H9 (cell line): ENCODE results near the gene PPIL6. TPM values are rescaled to one million over a fixed set of nuclear protein-coding genes. Genes with fewer than 3 reads are reported as not detected.

Source experiments
- DNase-seq: peaks from one replicate; pipeline ENCODE4 v3.0.0-alpha.2; 2017
- H2AFZ ChIP-seq: one replicate; pipeline ENCODE4 v1.6.1; 2013; ENCODE audit warnings: mild to moderate bottlenecking, low read length, control low read depth, moderate library complexity
- H2AK5ac ChIP-seq: 2 replicates; pipeline ENCODE4 v1.6.1; 2013; ENCODE audit warnings: low read length, control low read depth, mixed read lengths; ENCODE audit not compliant: insufficient read length
- H2BK120ac ChIP-seq: one replicate; pipeline ENCODE4 v1.6.1; 2013; ENCODE audit warnings: low read depth, mild to moderate bottlenecking, low read length, control low read depth, inconsistent platforms; ENCODE audit not compliant: poor library complexity, severe bottlenecking
- H2BK12ac ChIP-seq: 2 replicates; pipeline ENCODE4 v1.6.1; 2013; ENCODE audit warnings: low read length, control low read depth, mixed read lengths, low read depth; ENCODE audit not compliant: insufficient read length
- H2BK15ac ChIP-seq: 2 replicates; pipeline ENCODE4 v1.6.1; 2013; ENCODE audit warnings: low read depth, low read length, control low read depth
- H2BK20ac ChIP-seq: one replicate; pipeline ENCODE4 v1.6.1; 2013; ENCODE audit warnings: low read depth, mild to moderate bottlenecking, low read length, control low read depth, inconsistent platforms; ENCODE audit not compliant: poor library complexity, severe bottlenecking
- H2BK5ac ChIP-seq: 2 replicates; pipeline ENCODE4 v1.6.1; 2013; ENCODE audit warnings: low read length, control low read depth, mixed read lengths; ENCODE audit not compliant: insufficient read length
- H3K14ac ChIP-seq: 2 replicates; pipeline ENCODE4 v1.6.1; 2013; ENCODE audit warnings: low read length, control low read depth; ENCODE audit not compliant: insufficient read depth
- H3K18ac ChIP-seq: 2 replicates; pipeline ENCODE4 v1.6.1; 2013; ENCODE audit warnings: low read depth, mild to moderate bottlenecking, mixed read lengths, low read length, control low read depth; ENCODE audit not compliant: insufficient read length
- H3K23ac ChIP-seq: 2 replicates; pipeline ENCODE4 v1.6.1; 2013; ENCODE audit warnings: low read length, control low read depth, mixed read lengths, low read depth; ENCODE audit not compliant: insufficient read length
- H3K23me2 ChIP-seq: 2 replicates; pipeline ENCODE4 v1.6.1; 2013; ENCODE audit warnings: low read depth, mild to moderate bottlenecking, mixed read lengths, low read length, control low read depth; ENCODE audit not compliant: insufficient read length, poor library complexity, severe bottlenecking
- H3K27ac ChIP-seq: 2 replicates; pipeline ENCODE4 v1.5.1; 2013; ENCODE audit warnings: low read length, control low read depth, mixed read lengths, low read depth; ENCODE audit not compliant: insufficient read length
- H3K27me3 ChIP-seq: 2 replicates; pipeline ENCODE4 v1.6.1; 2013; ENCODE audit warnings: low read length, control low read depth, inconsistent platforms; ENCODE audit not compliant: insufficient read depth
- H3K4ac ChIP-seq: 2 replicates; pipeline ENCODE4 v1.6.1; 2013; ENCODE audit warnings: low read depth, mild to moderate bottlenecking, control low read depth, inconsistent platforms, low read length, moderate library complexity
- H3K4me1 ChIP-seq: 2 replicates; pipeline ENCODE4 v1.6.1; 2013; ENCODE audit warnings: low read length, control low read depth, inconsistent platforms; ENCODE audit not compliant: insufficient read depth
- H3K4me2 ChIP-seq: 2 replicates; pipeline ENCODE4 v1.6.1; 2013; ENCODE audit warnings: low read length, control low read depth, mixed read lengths; ENCODE audit not compliant: insufficient read length, insufficient read depth
- H3K56ac ChIP-seq: 2 replicates; pipeline ENCODE4 v1.6.1; 2013; ENCODE audit warnings: low read depth, mild to moderate bottlenecking, mixed read lengths, low read length, control low read depth; ENCODE audit not compliant: insufficient read length
- H3K79me1 ChIP-seq: 2 replicates; pipeline ENCODE4 v1.6.1; 2013; ENCODE audit warnings: low read depth, mild to moderate bottlenecking, moderate library complexity, low read length, control low read depth, inconsistent platforms; ENCODE audit not compliant: insufficient read depth, poor library complexity, severe bottlenecking
- H3K79me2 ChIP-seq: 2 replicates; pipeline ENCODE4 v1.6.1; 2013; ENCODE audit warnings: low read length, control low read depth, inconsistent platforms; ENCODE audit not compliant: insufficient read depth
- H3K9ac ChIP-seq: 2 replicates; pipeline ENCODE4 v1.6.1; 2013; ENCODE audit warnings: low read length, control low read depth, mixed read lengths; ENCODE audit not compliant: insufficient read length; ENCODE audit errors: extremely low read depth
- H3K9me3 ChIP-seq: one replicate; pipeline ENCODE4 v1.6.1; 2013; ENCODE audit warnings: low read depth, low read length, inconsistent platforms; ENCODE audit not compliant: control insufficient read depth
- H3T11ph ChIP-seq: one replicate; pipeline ENCODE4 v1.6.1; 2013; ENCODE audit warnings: mild to moderate bottlenecking, low read length, control low read depth, inconsistent platforms
- H4K20me1 ChIP-seq: one replicate; pipeline ENCODE4 v1.6.1; 2013; ENCODE audit not compliant: control insufficient read depth, insufficient read length, insufficient read depth
- H4K5ac ChIP-seq: 2 replicates; pipeline ENCODE4 v1.6.1; 2013; ENCODE audit warnings: low read depth, mild to moderate bottlenecking, mixed read lengths, low read length, control low read depth; ENCODE audit not compliant: insufficient read length
- H4K8ac ChIP-seq: replicated peaks from 2 replicates; pipeline ENCODE4 v1.6.1; 2013; ENCODE audit warnings: low read length, control low read depth, mixed read lengths, low read depth; ENCODE audit not compliant: insufficient read length
- H4K91ac ChIP-seq: 2 replicates; pipeline ENCODE4 v1.6.1; 2013; ENCODE audit warnings: low read depth, mild to moderate bottlenecking, moderate library complexity, mixed read lengths, low read length, control low read depth; ENCODE audit not compliant: insufficient read length
- H3K27ac Mint-ChIP-seq, 3 experiments: 2 replicates in 2 of 3; 3 replicates in 1 of 3; pipeline ENCODE4 v1.8.0; 2020 to 2021; ENCODE audit warnings: mixed read lengths in 3 of 3, mild to moderate bottlenecking in 1 of 3, moderate library complexity in 1 of 3
- H3K27me3 Mint-ChIP-seq: 2 replicates; pipeline ENCODE4 v1.8.0; 2021; ENCODE audit warnings: low read depth, mild to moderate bottlenecking, moderate library complexity, mixed read lengths
- H3K36me3 Mint-ChIP-seq, 3 experiments: 2 replicates in 2 of 3; 3 replicates in 1 of 3; pipeline ENCODE4 v1.8.0; 2020 to 2021; ENCODE audit warnings: low read depth in 3 of 3, mixed read lengths in 3 of 3; ENCODE audit not compliant: insufficient read depth in 1 of 3
- H3K4me1 Mint-ChIP-seq, 2 experiments: 2 replicates each; pipeline ENCODE4 v1.8.0; 2020; ENCODE audit warnings: mixed read lengths in 2 of 2
- H3K4me3 Mint-ChIP-seq, 2 experiments: 2 replicates in 1 of 2; 3 replicates in 1 of 2; pipeline ENCODE4 v1.8.0; 2020 to 2021; ENCODE audit warnings: mild to moderate bottlenecking in 2 of 2, mixed read lengths in 2 of 2, moderate library complexity in 1 of 2
- H3K9me3 Mint-ChIP-seq, 2 experiments: 2 replicates in 1 of 2; 3 replicates in 1 of 2; pipeline ENCODE4 v1.8.0; 2020; ENCODE audit warnings: mild to moderate bottlenecking in 2 of 2, mixed read lengths in 2 of 2, moderate library complexity in 1 of 2
- WGBS: extraction: QIAGEN DNeasy Blood & Tissue Kit; methylation state at CpG from one replicate; pipeline ENCODE4 v1.1.7; 2013; ENCODE audit warnings: missing lambda C conversion rate, low lambda C conversion rate, mixed read lengths; ENCODE audit not compliant: insufficient read length; ENCODE audit errors: extremely low coverage; 5-methylcytosine and 5-hydroxymethylcytosine counted together
- total RNA-seq: library from RNA; stranded (reverse); gene quantifications from 2 replicates; pipeline ENCODE4 v1.2.1, GENCODE V29; 2021
- TF ChIP-seq, protein P1 (sequence below): fragments of 200-600 bp; sonication (generic); conservative IDR thresholded peaks from 3 replicates; pipeline ENCODE4 v1.8.0; 2021; ENCODE audit warnings: antibody characterized with exemption, mild to moderate bottlenecking

PPIL6 gene
- total RNA-seq, 1 experiment from 2014 or later = 1.0 TPM

DNA sequence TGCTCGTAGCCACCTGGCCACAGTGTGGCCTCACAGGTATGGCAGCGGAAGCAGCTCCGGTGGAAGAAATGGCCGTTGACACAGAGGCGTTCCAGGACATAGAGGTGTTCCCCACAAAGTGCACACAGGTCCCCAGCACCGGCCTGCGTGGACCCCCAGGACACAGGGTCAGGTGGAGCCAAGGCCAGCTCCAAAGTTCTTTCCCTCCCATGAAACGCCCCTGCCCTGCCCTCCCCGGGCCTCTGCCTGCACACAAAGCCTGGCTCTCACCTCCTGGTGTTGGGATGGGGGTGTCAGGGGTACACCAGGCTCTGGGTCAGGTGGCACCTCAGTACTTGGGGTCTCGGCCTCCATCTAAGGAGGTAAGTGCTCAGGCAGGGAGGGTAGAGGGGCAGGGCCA is 6.7 kb upstream of the PPIL6 start:
- Histone ChIP-seq H2AK5ac (no peak overlapping the region), H3K23ac (no peak overlapping the region), H3K4me1 (no peaks in the 10 kb centered on the region), H2BK15ac (no peak overlapping the region), H3K14ac (no peak overlapping the region), H3K9me3 (no peaks in the 10 kb centered on the region), H3K23me2 (no peaks in the 10 kb centered on the region), H2BK5ac (no peak overlapping the region), H3T11ph (no peak overlapping the region), H3K56ac (no peak overlapping the region), H4K8ac (no peak overlapping the region), H4K20me1 (no peaks in the 10 kb centered on the region), H2BK120ac (no peak overlapping the region), H3K18ac (no peak overlapping the region), H3K79me1 (no peaks in the 10 kb centered on the region), H3K27me3 (no peaks in the 10 kb centered on the region), H2BK20ac (no peak overlapping the region), H3K27ac (no peak overlapping the region), H3K79me2 (no peaks in the 10 kb centered on the region), H3K4ac (no peak overlapping the region), H2BK12ac (no peak overlapping the region), H2AFZ (no peak overlapping the region), H3K4me2 (no peak overlapping the region), H4K91ac (no peak overlapping the region), H3K9ac (no peak overlapping the region), H4K5ac (no peak overlapping the region)
- DNase-seq = no peak
- Mint-ChIP-seq H3K36me3 (peaks cover 28 to 77% (median 59%) of the 10 kb centered on the region in 3 experiments), H3K27me3 (no peaks in the 10 kb centered on the region), H3K9me3 (no peaks in the 10 kb centered on the region; a peak in 1 of 5 replicates), H3K4me3 (no peak overlapping the region), H3K27ac (no peak overlapping the region), H3K4me1 (peaks cover 3 to 4% of the 10 kb centered on the region in 2 experiments)
- TF ChIP-seq, protein P1, sequence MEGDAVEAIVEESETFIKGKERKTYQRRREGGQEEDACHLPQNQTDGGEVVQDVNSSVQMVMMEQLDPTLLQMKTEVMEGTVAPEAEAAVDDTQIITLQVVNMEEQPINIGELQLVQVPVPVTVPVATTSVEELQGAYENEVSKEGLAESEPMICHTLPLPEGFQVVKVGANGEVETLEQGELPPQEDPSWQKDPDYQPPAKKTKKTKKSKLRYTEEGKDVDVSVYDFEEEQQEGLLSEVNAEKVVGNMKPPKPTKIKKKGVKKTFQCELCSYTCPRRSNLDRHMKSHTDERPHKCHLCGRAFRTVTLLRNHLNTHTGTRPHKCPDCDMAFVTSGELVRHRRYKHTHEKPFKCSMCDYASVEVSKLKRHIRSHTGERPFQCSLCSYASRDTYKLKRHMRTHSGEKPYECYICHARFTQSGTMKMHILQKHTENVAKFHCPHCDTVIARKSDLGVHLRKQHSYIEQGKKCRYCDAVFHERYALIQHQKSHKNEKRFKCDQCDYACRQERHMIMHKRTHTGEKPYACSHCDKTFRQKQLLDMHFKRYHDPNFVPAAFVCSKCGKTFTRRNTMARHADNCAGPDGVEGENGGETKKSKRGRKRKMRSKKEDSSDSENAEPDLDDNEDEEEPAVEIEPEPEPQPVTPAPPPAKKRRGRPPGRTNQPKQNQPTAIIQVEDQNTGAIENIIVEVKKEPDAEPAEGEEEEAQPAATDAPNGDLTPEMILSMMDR = no peak
- no CpG with 5 or more reads among the region's 10 CpGs for WGBS
